ENCODE results near the gene CYLD. TPM values are rescaled to one million over a fixed set of nuclear protein-coding genes. Genes with fewer than 3 reads are reported as not detected.

Gene CYLD
- total and polyA plus RNA-seq, 2 experiments from 2014 or later: 21.7 to 32.6 TPM

DNA sequence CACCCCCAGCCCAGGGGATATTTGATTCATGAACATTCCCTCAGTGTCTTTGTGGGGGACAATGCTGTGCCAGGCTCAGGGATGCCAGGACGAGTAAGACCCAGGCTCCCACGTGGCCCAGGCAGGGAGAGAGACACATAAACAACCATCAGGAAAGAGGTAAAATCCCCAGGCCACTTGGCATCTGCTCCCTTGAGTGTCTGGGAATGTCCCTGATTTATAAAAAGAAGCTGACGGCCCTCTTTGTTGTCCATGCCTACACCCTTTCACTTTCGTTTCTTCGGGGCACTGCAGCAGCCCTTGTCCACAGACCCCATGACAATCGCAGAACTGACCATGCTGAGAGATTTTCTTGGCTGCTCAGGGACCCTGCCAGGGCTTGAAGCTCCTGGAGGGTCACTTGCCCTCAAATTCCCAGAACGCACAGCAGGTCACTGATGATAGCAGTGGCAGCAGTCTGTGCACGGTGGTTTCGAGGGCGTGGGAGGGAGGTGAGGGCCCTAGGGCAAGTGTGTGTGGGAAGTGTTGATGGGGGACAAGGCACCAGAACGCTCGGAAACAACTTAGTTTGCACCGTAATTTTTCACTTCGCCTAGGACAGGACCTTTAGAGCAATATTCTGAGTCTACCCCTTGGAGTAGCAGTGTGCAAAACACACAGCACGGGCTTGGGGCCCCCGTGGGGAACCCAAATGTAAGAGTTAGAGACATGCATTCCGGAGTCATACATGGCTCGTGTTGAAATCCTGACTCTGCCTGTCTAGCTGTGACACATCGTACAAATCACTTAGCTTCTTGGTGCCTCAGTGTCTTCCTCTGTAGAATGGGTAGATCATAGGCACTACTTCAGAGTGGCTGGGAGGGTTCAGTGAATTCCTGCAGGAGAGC lies 43.8 kb upstream of the CYLD start:
- WGBS, 2 experiments (ENCODE audit: low coverage in 1 of 2, low lambda C conversion rate in 2 of 2, missing lambda C conversion rate in 2 of 2): 45 to 47% methylated on average over 19 of the region's 19 CpGs
- DNase-seq: peak; percentile 44
- no peaks in the 10 kb centered on the region for H3K9me3 ChIP-seq (ENCODE audit: low read depth)
- no peaks in the 10 kb centered on the region for H3K79me2 ChIP-seq (ENCODE audit: insufficient read depth)
- H3K9ac ChIP-seq: peak overlapping the region; percentile 50
- no peak overlapping the region for H3K27ac ChIP-seq
- no peaks in the 10 kb centered on the region for H3F3A ChIP-seq (ENCODE audit: insufficient read depth)
- TF ChIP-seq EZH2phosphoT487 (IDR thresholded peaks at IDR 0.05; ENCODE audit: insufficient read depth, low read depth): no peak
- H3K27me3 ChIP-seq (replicated peaks; ENCODE audit: insufficient read depth): peaks cover 14% of the 10 kb centered on the region
- no peaks in the 10 kb centered on the region for H3K9me2 ChIP-seq (ENCODE audit: insufficient read depth)
- H3K4me1 ChIP-seq (ENCODE audit: insufficient read depth): no peaks in the 10 kb centered on the region
- peak overlapping the region; percentile 67 for H3K4me3 ChIP-seq
- in situ Hi-C loops (cut with MboI): no loop called here
- no peaks in the 10 kb centered on the region for H4K20me1 ChIP-seq (ENCODE audit: insufficient read depth)
- H2AFZ ChIP-seq: peak overlapping the region; percentile 69
- H3K36me3 ChIP-seq (ENCODE audit: low read depth): no peaks in the 10 kb centered on the region
- peak overlapping the region; percentile 71 for H3K4me2 ChIP-seq (ENCODE audit: unreplicated experiment)

DNA sequence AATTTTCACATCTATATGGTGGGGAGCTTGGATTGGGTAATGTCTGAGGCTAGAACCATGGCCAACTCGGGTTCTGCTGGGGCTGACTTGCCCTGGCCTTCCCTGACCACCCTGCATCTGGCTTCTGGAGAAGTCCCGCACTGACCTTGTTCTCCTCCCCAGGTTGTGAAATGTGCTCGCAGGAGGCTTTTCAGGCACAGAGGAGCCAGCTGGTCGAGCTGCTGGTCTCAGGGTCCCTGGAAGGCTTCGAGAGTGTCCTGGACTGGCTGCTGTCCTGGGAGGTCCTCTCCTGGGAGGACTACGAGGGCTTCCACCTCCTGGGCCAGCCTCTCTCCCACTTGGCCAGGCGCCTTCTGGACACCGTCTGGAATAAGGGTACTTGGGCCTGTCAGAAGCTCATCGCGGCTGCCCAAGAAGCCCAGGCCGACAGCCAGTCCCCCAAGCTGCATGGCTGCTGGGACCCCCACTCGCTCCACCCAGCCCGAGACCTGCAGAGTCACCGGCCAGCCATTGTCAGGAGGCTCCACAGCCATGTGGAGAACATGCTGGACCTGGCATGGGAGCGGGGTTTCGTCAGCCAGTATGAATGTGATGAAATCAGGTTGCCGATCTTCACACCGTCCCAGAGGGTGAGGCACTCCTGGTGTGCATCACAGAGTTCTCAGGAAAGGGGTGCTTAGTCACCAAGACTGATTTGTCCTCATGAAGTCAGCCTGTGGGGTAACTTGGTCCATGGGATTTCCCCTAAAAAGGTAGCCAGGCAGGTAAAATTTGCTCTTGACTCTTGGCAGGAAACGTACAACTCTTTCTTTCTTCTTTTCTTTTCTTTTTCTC lies 42.3 kb upstream of the CYLD start:
- no peak for TF ChIP-seq EZH2 (IDR thresholded peaks at IDR 0.05; ENCODE audit: insufficient read depth, poor library complexity, severe bottlenecking)
- no peak for TF ChIP-seq EZH2phosphoT487 (IDR thresholded peaks at IDR 0.05; ENCODE audit: insufficient read depth, low read depth)
- Histone ChIP-seq H3K36me3 (ENCODE audit: low read depth) (no peaks in the 10 kb centered on the region), H3K27me3 (replicated peaks; ENCODE audit: insufficient read depth) (peaks cover 3% of the 10 kb centered on the region), H3K9me2 (ENCODE audit: insufficient read depth) (no peaks in the 10 kb centered on the region), H3K4me2 (ENCODE audit: unreplicated experiment) (no peak overlapping the region), H3K4me1 (ENCODE audit: insufficient read depth) (no peaks in the 10 kb centered on the region), H3K4me3 (no peak overlapping the region), H3K27ac (no peak overlapping the region), H3K9me3 (ENCODE audit: low read depth) (no peaks in the 10 kb centered on the region), H3K9ac (no peak overlapping the region), H3K79me2 (ENCODE audit: insufficient read depth) (no peaks in the 10 kb centered on the region), H2AFZ (no peak overlapping the region), H3F3A (ENCODE audit: insufficient read depth) (no peaks in the 10 kb centered on the region), H4K20me1 (ENCODE audit: insufficient read depth) (no peaks in the 10 kb centered on the region)
- in situ Hi-C loops (cut with MboI): no loop called here
- peak; percentile 75 for DNase-seq
- WGBS, 2 experiments (ENCODE audit: low coverage in 1 of 2, low lambda C conversion rate in 2 of 2, missing lambda C conversion rate in 2 of 2): 64 to 69% methylated on average over 18 to 19 of the region's 19 CpGs

GRCh38 chr16:50702725-50703124 lies 39.2 kb upstream of the CYLD start:
- Histone ChIP-seq H3K9me2 (ENCODE audit: insufficient read depth) (no peaks in the 10 kb centered on the region), H3K27me3 (replicated peaks; ENCODE audit: insufficient read depth) (no peaks in the 10 kb centered on the region; the same call in 1 of the 2 replicates), H3K79me2 (ENCODE audit: insufficient read depth) (no peaks in the 10 kb centered on the region), H3K4me1 (ENCODE audit: insufficient read depth) (no peaks in the 10 kb centered on the region), H4K20me1 (ENCODE audit: insufficient read depth) (no peaks in the 10 kb centered on the region), H3F3A (ENCODE audit: insufficient read depth) (no peaks in the 10 kb centered on the region), H3K4me3 (no peak overlapping the region), H3K27ac (no peak overlapping the region), H3K4me2 (ENCODE audit: unreplicated experiment) (no peak overlapping the region), H3K9ac (no peak overlapping the region), H3K9me3 (ENCODE audit: low read depth) (no peaks in the 10 kb centered on the region), H3K36me3 (ENCODE audit: low read depth) (no peaks in the 10 kb centered on the region), H2AFZ (no peak overlapping the region)
- in situ Hi-C loops (cut with MboI): no loop called here
- no peak for DNase-seq
- 84 to 85% methylated on average over 3 of the region's 3 CpGs for WGBS, 2 experiments (ENCODE audit: low coverage in 1 of 2, low lambda C conversion rate in 2 of 2, missing lambda C conversion rate in 2 of 2)
- TF ChIP-seq EZH2phosphoT487 (IDR thresholded peaks at IDR 0.05; ENCODE audit: insufficient read depth, low read depth): no peak
- TF ChIP-seq EZH2 (IDR thresholded peaks at IDR 0.05; ENCODE audit: insufficient read depth, poor library complexity, severe bottlenecking): no peak

GRCh38 chr16:50704245-50704644 lies 37.6 kb upstream of the CYLD start:
- Histone ChIP-seq H3F3A (ENCODE audit: insufficient read depth) (no peaks in the 10 kb centered on the region), H3K27ac (no peak overlapping the region), H4K20me1 (ENCODE audit: insufficient read depth) (no peaks in the 10 kb centered on the region), H3K9me3 (ENCODE audit: low read depth) (no peaks in the 10 kb centered on the region), H2AFZ (no peak overlapping the region), H3K27me3 (replicated peaks; ENCODE audit: insufficient read depth) (no peaks in the 10 kb centered on the region; the same call in 1 of the 2 replicates), H3K4me3 (no peak overlapping the region), H3K79me2 (ENCODE audit: insufficient read depth) (no peaks in the 10 kb centered on the region), H3K4me2 (ENCODE audit: unreplicated experiment) (no peak overlapping the region), H3K9ac (no peak overlapping the region), H3K36me3 (ENCODE audit: low read depth) (no peaks in the 10 kb centered on the region), H3K9me2 (ENCODE audit: insufficient read depth) (no peaks in the 10 kb centered on the region), H3K4me1 (ENCODE audit: insufficient read depth) (no peaks in the 10 kb centered on the region)
- 12 to 17% methylated on average over 1 of the region's 1 CpG for WGBS, 2 experiments (ENCODE audit: low coverage in 1 of 2, low lambda C conversion rate in 2 of 2, missing lambda C conversion rate in 2 of 2)
- TF ChIP-seq EZH2 (IDR thresholded peaks at IDR 0.05; ENCODE audit: insufficient read depth, poor library complexity, severe bottlenecking) (no peak), EZH2phosphoT487 (IDR thresholded peaks at IDR 0.05; ENCODE audit: insufficient read depth, low read depth) (no peak)
- in situ Hi-C loops (cut with MboI): no loop called here
- DNase-seq: no peak
